ENCODE results near the gene SNPH.

DNA sequence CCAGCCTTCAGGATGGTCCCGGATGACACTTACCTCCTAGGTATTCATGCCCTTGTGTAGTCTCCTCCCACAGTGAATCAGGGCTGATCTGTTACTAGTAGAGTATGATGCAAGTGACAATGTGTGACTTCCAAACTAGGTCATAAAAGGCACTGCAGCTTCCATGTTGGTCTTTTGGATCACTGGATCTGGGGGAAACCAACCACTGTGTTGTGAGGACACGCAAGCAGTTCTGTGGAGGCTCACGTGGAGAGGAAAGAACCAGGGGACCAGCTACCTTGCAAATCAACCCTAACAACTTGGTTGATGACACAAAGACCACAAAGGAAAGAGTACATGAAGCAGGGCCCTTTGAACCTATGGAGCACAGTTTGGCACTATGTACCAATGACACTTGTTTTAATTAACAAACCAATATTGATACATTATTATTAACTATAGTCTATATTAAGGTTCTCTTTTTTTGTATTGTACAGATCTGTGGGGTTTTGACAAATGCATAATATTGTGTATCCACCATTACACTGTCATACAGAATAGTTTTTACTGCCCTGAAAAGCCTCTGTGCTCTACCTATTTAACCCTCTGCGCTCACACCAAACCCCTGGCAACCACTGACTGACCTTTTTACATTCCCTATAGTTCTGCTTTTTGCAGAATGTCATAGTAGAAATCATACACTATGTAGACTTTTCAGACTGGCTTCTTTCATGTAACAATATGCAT, 79.1 kb downstream of the SNPH start:
- TF ChIP-seq, protein P1, sequence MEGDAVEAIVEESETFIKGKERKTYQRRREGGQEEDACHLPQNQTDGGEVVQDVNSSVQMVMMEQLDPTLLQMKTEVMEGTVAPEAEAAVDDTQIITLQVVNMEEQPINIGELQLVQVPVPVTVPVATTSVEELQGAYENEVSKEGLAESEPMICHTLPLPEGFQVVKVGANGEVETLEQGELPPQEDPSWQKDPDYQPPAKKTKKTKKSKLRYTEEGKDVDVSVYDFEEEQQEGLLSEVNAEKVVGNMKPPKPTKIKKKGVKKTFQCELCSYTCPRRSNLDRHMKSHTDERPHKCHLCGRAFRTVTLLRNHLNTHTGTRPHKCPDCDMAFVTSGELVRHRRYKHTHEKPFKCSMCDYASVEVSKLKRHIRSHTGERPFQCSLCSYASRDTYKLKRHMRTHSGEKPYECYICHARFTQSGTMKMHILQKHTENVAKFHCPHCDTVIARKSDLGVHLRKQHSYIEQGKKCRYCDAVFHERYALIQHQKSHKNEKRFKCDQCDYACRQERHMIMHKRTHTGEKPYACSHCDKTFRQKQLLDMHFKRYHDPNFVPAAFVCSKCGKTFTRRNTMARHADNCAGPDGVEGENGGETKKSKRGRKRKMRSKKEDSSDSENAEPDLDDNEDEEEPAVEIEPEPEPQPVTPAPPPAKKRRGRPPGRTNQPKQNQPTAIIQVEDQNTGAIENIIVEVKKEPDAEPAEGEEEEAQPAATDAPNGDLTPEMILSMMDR (IDR thresholded peaks at IDR 0.05), result no peak
- no peak for TF ChIP-seq ZFX (IDR thresholded peaks at IDR 0.05; ENCODE audit: borderline replicate concordance)
